ENCODE data around the gene SMIM34.
"Not testable (repeated sequence)": the region's sequence is repeated elsewhere in the genome, so short reads cannot be mapped to it uniquely, and the experiment has no call there.

The SMIM34 gene

GRCh38 chr21:34423805-34424204, at the start of gene SMIM34:
SMIM34 (minus strand) TSS chr21:34423951; CDS start chr21:34423839, 112 bp downstream.
- not testable (repeated sequence) for DNase-seq

- not testable (repeated sequence) for DNase-seq
Measured at GRCh38 chr21:34467333-34467732, 43.6 kb upstream of the SMIM34 start.

- DNase-seq: not testable (repeated sequence)
Measured at GRCh38 chr21:34459426-34459825, 35.7 kb upstream of the SMIM34 start.

- DNase-seq: not testable (repeated sequence)
Measured at GRCh38 chr21:34458266-34458665, 34.5 kb upstream of the SMIM34 start.

- DNase-seq: not testable (repeated sequence)
Measured at GRCh38 chr21:34456180-34456579, 32.4 kb upstream of the SMIM34 start.

GRCh38 chr21:34455628-34456027, 31.9 kb upstream of the SMIM34 start:
- not testable (repeated sequence) for DNase-seq

GRCh38 chr21:34447018-34447417, 23.3 kb upstream of the SMIM34 start:
- not testable (repeated sequence) for DNase-seq

- DNase-seq: not testable (repeated sequence)
Measured at GRCh38 chr21:34443486-34443885, 19.7 kb upstream of the SMIM34 start.

GRCh38 chr21:34429710-34430109, 6.0 kb upstream of the SMIM34 start:
- DNase-seq: not testable (repeated sequence)

GRCh38 chr21:34428441-34428840, 4.7 kb upstream of the SMIM34 start:
- not testable (repeated sequence) for DNase-seq

GRCh38 chr21:34427339-34427738, 3.6 kb upstream of the SMIM34 start:
- not testable (repeated sequence) for DNase-seq

GRCh38 chr21:34417448-34418077, 6.2 kb downstream of the SMIM34 start:
- not testable (repeated sequence) for DNase-seq

GRCh38 chr21:34407294-34407693, 16.5 kb downstream of the SMIM34 start:
- DNase-seq: not testable (repeated sequence)

- not testable (repeated sequence) for DNase-seq
Measured at GRCh38 chr21:34406676-34407075, 17.1 kb downstream of the SMIM34 start.

- DNase-seq: not testable (repeated sequence)
Measured at GRCh38 chr21:34406102-34406501, 17.6 kb downstream of the SMIM34 start.

- DNase-seq: not testable (repeated sequence)
Measured at GRCh38 chr21:34405686-34406085, 18.1 kb downstream of the SMIM34 start.

GRCh38 chr21:34404742-34405141, 19.0 kb downstream of the SMIM34 start:
- not testable (repeated sequence) for DNase-seq

GRCh38 chr21:34400522-34400921, 23.2 kb downstream of the SMIM34 start:
- DNase-seq: not testable (repeated sequence)

GRCh38 chr21:34383724-34384415, 39.9 kb downstream of the SMIM34 start:
- DNase-seq: not testable (repeated sequence)

- not testable (repeated sequence) for DNase-seq
Measured at GRCh38 chr21:34383138-34383537, 40.6 kb downstream of the SMIM34 start.

- DNase-seq: not testable (repeated sequence)
Measured at GRCh38 chr21:34375619-34375972, 48.2 kb downstream of the SMIM34 start.

- DNase-seq: not testable (repeated sequence)
Measured at GRCh38 chr21:34374940-34375618, 48.7 kb downstream of the SMIM34 start, which contains the start of gene SMIM11. SMIM11 (plus strand) TSS chr21:34375507; CDS start chr21:34379505, 3,998 bp downstream.

- not testable (repeated sequence) for DNase-seq
Measured at GRCh38 chr21:34374462-34374861, 49.3 kb downstream of the SMIM34 start.

GRCh38 chr21:34372321-34372720, 51.4 kb downstream of the SMIM34 start:
- no peak for DNase-seq
